Brain microvascular endothelial cell (primary cell): ENCODE results near the gene APBB3.
"Not testable (repeated sequence)": the region's sequence is repeated elsewhere in the genome, so short reads cannot be mapped to it uniquely, and the experiment has no call there.

Source experiments
- DNase-seq: peaks from one replicate; pipeline ENCODE4 v3.0.0-alpha.2; 2020
- H3K27ac ChIP-seq: fragments of 250-450 bp; sonication (Bioruptor Pico); 2 replicates; pipeline ENCODE4 v1.5.1; 2020; ENCODE audit warnings: mild to moderate bottlenecking, moderate library complexity
- H3K27me3 ChIP-seq: fragments of 250-450 bp; sonication (Bioruptor Pico); replicated peaks from 2 replicates; pipeline ENCODE4 v1.5.1; 2020; ENCODE audit warnings: mild to moderate bottlenecking
- H3K36me3 ChIP-seq: fragments of 250-450 bp; sonication (Bioruptor Pico); replicated peaks from 2 replicates; pipeline ENCODE4 v1.5.1; 2020; ENCODE audit warnings: mild to moderate bottlenecking
- H3K4me3 ChIP-seq: 2 replicates; pipeline ENCODE4 v1.5.1; 2011; ENCODE audit warnings: low read depth, mild to moderate bottlenecking, control low read depth, low read length, moderate library complexity
- in situ Hi-C: cut with HindIII; loops from 2 replicates; pipeline ENCODE4 v1.10.0; 2017; ENCODE audit warnings: low sequenced_read_pairs, low pct_ligation_motif_present
- TF ChIP-seq, protein P1 (sequence below): IDR thresholded peaks from 2 replicates; pipeline ENCODE4 v1.5.1; 2011; ENCODE audit warnings: low read depth, mild to moderate bottlenecking, moderate library complexity, low read length, control low read depth, inconsistent platforms; ENCODE audit errors: missing control alignments

Gene APBB3

GRCh38 chr5:140587495-140587894, 23.1 kb upstream of the APBB3 start:
- no peak for DNase-seq
- no peaks in the 10 kb centered on the region for H3K36me3 ChIP-seq
- no peak overlapping the region for H3K4me3 ChIP-seq
- TF ChIP-seq, protein P1, sequence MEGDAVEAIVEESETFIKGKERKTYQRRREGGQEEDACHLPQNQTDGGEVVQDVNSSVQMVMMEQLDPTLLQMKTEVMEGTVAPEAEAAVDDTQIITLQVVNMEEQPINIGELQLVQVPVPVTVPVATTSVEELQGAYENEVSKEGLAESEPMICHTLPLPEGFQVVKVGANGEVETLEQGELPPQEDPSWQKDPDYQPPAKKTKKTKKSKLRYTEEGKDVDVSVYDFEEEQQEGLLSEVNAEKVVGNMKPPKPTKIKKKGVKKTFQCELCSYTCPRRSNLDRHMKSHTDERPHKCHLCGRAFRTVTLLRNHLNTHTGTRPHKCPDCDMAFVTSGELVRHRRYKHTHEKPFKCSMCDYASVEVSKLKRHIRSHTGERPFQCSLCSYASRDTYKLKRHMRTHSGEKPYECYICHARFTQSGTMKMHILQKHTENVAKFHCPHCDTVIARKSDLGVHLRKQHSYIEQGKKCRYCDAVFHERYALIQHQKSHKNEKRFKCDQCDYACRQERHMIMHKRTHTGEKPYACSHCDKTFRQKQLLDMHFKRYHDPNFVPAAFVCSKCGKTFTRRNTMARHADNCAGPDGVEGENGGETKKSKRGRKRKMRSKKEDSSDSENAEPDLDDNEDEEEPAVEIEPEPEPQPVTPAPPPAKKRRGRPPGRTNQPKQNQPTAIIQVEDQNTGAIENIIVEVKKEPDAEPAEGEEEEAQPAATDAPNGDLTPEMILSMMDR, result no peak
- in situ Hi-C loops, result no loop called here
- H3K27ac ChIP-seq, result no peak overlapping the region
- H3K27me3 ChIP-seq, result no peaks in the 10 kb centered on the region

DNA sequence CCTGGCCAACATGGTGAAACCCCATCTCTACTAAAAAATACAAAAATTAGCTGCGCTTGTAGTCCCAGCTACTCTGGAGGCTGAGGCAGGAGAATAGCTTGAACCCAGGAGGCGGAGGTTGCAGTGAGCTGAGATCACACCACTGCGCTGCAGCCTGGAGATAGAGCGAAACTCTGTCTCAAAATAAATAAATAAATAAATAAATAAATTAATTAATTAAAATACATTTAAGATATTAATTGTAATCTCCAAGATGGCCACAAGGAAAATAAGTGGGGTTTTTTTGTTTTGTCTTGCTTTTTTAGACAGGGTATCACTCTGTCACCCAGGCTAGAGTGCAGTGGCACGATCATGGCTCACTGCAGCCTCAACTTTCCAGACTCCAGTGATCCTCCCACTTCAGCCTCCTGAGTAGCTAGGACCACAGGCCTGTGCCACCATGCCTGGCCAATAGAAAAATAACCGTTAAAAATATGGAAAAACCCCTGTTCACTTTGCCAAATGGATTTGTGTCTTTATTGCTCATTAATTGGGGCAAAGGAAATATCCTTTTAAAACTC, 14.9 kb upstream of the APBB3 start:
- H3K4me3 ChIP-seq, H3K27me3 ChIP-seq, H3K36me3 ChIP-seq, H3K27ac ChIP-seq, DNase-seq, in situ Hi-C loops: not testable (repeated sequence)
- TF ChIP-seq, protein P1, result peak; percentile 10

DNA sequence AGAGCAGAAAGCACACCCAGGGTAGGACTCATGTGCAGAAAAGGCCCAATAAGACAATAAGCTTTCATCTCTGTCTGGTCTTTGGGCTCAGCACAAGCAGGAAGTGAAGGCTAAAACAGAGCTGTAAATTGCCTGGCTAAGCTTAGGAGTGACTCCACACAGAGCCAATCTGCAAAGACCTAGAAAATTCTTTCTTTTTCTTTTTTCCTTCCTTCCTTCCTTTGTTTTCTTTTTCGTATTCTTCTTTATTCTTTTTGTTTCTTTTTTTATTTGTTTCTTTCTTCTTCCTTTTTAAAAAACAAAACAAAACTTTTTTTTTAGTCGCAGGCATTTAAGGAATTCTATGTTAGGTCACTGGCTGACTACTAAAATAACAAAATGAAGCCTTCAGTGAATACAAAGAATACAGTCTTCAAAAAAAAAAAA, 12.4 kb upstream of the APBB3 start:
- Histone ChIP-seq H3K27ac (peak overlapping the region; percentile 18), H3K36me3 (no peaks in the 10 kb centered on the region), H3K27me3 (no peaks in the 10 kb centered on the region), H3K4me3 (no peak overlapping the region)
- TF ChIP-seq, protein P1, result no peak
- peak; percentile 37 for DNase-seq
- in situ Hi-C loops, result no loop called here

DNA sequence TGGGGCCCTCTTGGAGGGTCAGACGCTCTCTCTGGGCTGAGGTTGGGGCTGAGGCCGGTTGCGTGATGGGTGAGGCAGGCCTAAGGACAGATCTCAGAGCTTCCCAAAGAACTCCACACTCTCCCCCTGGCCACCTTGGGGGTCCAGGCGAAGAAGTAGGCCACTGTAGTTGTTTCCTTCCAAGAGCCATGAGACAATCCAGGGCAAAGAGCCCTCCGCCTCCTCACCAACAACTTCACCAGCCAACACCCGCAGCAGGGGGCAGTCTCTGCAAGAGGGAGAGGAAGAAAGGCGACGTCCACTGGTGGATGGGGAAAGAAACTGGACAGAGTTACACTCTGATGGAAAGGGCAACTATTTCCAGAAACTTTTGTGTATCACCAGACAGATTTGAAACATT, 10.9 kb upstream of the APBB3 start:
- peak; percentile 38 for DNase-seq
- TF ChIP-seq, protein P1, result peak; percentile 61
- Histone ChIP-seq H3K27me3 (no peaks in the 10 kb centered on the region), H3K36me3 (no peaks in the 10 kb centered on the region), H3K27ac (no peak overlapping the region), H3K4me3 (no peak overlapping the region)
- in situ Hi-C loops, result no loop called here

GRCh38 chr5:140574165-140574564, 9.8 kb upstream of the APBB3 start:
- peak; percentile 52 for DNase-seq
- Histone ChIP-seq H3K27ac (no peak overlapping the region), H3K36me3 (no peaks in the 10 kb centered on the region), H3K27me3 (no peaks in the 10 kb centered on the region), H3K4me3 (no peak overlapping the region)
- in situ Hi-C loops, result no loop called here
- TF ChIP-seq, protein P1, result no peak

- in situ Hi-C loops, result no loop called here
- DNase-seq, result no peak
- Histone ChIP-seq H3K4me3 (no peak overlapping the region), H3K27ac (no peak overlapping the region), H3K27me3 (no peaks in the 10 kb centered on the region), H3K36me3 (no peaks in the 10 kb centered on the region)
- TF ChIP-seq, protein P1, result no peak
Measured at GRCh38 chr5:140573683-140574082, 9.3 kb upstream of the APBB3 start.
